Right renal pelvis (tissue), 4 donors: ENCODE measurements around the gene PODXL2. TPM values are rescaled to one million over a fixed set of nuclear protein-coding genes. Genes with fewer than 3 reads are reported as not detected.
"Not testable (repeated sequence)": the region's sequence is repeated elsewhere in the genome, so short reads cannot be mapped to it uniquely, and the experiment has no call there.

Experiments
- DNase-seq, 4 donors: peaks; one replicate each; pipeline ENCODE4 v3.0.0-alpha.2; 2013; ENCODE audit warnings: low read depth in 4 of 4, low spot score in 3 of 4, missing footprints in 1 of 4
- polyA plus RNA-seq, 4 donors: library from polyadenylated mRNA; unstranded; fragments of 120-200 nt; gene quantifications; one replicate each; pipeline ENCODE4 v1.2.1, GENCODE V29; 2013; ENCODE audit not compliant: insufficient read length in 4 of 4

The PODXL2 gene
- polyA plus RNA-seq, 4 donors, result 44.5 to 62.0 (median 49.1) TPM

- no peak for DNase-seq
These were observed 24.3 kb upstream of the PODXL2 start for GRCh38 chr3:127604546-127605165.

DNA sequence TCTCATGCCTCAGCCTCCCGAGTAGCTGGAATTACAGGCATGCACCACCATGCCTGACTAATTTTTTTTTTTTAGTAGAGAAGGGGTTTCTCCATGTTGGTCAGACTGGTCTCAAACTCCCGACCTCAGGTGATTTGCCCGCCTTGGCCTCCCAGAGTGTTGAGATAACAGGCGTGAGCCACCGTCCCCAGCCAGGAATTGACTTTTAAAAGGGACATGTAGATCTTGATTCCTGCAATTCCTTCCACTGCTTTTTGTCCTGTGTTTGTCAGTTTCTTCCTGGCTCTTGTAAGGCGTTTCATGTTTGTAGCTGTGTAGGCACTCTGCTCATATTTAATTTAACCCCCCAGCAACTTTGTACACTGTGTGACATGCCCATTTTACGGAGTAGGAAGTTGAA is 23.4 kb upstream of the PODXL2 start:
- DNase-seq, result not testable (repeated sequence)

DNA sequence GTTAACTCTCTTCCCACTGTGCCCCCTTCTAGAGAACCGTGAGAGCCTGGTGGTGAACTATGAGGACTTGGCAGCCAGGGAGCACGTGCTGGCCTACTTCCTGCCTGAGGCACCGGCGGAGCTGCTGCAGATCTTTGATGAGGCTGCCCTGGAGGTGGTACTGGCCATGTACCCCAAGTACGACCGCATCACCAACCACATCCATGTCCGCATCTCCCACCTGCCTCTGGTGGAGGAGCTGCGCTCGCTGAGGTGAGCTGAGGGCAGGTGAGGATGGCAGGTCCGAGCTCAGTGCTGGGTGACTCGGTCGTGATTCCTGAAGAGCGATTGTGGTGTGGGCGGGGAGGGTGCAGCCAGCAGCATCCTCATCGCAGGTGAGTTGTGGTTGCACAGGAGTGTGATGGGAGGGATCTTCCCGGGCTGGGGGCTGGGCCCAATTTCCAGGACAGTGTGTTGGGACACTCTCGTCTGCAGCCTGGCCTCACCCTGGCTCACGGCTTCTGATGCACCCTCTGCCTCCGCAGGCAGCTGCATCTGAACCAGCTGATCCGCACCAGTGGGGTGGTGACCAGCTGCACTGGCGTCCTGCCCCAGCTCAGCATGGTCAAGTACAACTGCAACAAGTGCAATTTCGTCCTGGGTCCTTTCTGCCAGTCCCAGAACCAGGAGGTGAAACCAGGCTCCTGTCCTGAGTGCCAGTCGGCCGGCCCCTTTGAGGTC is 22.7 kb upstream of the PODXL2 start:
- DNase-seq, result no peak

DNA sequence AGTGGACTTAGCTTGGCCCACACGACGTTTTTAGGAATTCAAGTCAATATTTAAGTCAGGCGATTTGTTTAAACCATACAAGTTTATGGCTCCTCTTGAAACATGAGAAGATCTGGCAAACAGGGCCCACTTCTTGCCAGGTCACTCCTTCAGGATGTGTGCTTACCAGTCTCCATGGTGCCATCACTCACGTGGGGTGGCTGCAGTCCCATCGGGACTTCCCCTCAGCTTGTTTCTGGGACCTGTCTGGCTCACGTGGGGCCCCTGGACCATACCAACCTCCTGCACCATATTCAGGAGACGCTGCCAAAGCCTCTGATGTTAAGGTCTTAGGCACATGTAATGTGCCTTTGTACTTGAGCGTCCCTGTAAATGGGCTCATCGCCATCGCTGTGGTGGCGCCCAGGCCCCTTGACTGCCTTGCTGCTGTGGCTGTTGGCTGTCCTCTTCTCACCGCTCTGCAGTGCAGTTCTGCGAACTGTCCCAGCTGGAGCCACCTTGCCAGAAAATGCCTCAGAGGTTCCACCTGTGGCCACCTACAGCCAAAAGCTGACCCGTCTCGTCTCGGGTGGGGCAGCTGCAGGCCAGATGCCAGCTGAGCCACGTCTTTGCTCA is 21.9 kb upstream of the PODXL2 start:
- no peak for DNase-seq

- no peak for DNase-seq
These were observed 21.2 kb upstream of the PODXL2 start for GRCh38 chr3:127607675-127608361.

DNA sequence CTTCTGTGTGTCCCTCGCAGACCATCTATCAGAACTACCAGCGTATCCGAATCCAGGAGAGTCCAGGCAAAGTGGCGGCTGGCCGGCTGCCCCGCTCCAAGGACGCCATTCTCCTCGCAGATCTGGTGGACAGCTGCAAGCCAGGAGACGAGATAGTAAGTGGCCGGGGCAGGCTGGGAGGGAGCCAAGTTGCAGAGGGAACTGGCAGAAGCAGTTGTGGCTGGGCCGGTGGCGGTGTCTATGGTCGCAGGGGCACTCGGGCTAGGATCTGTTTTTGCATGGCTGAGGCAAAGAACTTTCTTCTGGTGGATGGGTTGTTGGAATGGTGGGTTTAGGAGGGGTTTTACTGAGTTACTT is 20.6 kb upstream of the PODXL2 start:
- DNase-seq, result no peak

DNA sequence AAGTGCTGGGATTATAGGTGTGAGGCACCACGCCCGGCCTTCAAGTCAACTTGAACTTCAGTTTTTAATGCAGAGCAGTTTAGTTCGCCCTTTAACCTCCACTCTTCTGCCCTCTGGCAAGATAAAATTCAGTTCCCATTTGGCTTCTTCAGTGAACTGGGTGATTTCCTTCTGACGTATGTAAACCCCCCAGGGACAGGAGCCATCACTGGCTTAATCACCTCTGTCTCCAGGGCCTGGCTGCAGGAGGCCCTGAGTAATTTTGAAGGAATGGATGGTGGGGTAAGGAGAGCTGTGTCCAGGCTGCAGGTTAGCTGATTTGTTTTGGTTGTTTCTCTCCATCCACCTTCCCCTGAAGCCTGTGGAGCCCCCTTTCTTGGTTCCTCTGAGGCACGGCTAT is 18.9 kb upstream of the PODXL2 start:
- DNase-seq, result no peak

- no peak for DNase-seq
These were observed 17.7 kb upstream of the PODXL2 start for GRCh38 chr3:127611251-127611650.

- DNase-seq, result no peak
These were observed 16.0 kb upstream of the PODXL2 start for GRCh38 chr3:127612966-127613365.

GRCh38 chr3:127613406-127613805 is 15.6 kb upstream of the PODXL2 start:
- DNase-seq, result no peak

DNA sequence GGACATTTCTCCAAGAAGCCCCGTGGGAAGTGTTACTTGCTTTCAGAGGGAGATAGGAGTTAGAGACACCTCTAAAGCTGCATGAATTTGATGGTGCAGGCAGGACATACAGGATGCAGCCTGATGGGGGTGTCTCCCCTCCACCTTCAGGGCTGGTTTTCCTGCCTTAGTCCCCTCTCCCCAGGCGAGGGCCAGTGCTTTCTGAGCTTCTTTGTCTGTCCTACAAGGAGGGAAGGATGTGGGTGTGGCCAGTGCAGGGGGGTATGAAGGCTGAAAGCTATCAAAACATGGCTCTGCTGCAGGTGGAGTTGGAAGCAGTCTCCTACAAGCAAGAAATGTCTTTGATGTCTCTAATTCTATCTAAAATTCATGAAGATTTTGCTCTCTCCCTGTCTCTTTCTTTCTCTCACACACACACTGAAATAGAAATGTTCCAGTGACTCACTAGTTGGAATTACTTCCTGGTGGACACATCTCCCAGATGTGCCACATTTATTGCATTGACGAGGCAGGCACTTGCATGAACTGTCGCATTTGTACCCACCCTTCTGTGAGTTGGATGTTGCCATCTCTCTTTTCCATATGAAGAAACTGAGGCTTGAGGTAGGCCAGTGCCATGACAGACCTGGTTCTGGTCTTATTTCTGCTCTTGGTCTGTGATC is 13.9 kb upstream of the PODXL2 start:
- DNase-seq, result no peak

DNA sequence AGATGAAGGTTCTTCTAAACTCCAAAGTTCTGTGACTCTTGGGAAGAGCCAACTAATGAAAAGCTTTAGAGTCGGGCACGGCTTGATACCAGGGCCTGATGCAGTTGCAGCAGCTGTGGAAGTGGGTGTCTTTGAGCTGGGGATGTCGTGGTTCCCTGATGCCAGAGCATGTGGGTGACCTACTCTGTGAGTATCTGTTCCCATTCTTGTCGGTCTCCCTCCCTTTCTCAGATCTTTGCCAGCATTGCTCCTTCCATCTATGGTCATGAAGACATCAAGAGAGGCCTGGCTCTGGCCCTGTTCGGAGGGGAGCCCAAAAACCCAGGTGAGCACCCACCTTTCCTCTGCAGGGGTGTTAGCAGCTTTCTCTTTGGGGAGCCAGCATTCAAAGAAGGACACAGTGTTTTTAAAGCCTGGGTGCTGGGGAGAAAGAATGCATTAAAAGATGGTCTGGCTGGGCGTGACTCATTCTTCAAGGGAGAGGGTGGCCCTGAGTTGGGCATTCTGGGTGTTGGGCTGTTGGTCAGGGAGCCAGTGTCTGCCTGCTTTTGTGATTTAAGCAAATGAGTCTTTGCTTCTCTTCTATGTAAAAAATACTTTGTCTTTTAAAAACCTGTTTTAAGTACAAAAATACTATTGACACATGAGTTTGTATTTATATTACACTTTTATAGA is 13.2 kb upstream of the PODXL2 start:
- no peak for DNase-seq

DNA sequence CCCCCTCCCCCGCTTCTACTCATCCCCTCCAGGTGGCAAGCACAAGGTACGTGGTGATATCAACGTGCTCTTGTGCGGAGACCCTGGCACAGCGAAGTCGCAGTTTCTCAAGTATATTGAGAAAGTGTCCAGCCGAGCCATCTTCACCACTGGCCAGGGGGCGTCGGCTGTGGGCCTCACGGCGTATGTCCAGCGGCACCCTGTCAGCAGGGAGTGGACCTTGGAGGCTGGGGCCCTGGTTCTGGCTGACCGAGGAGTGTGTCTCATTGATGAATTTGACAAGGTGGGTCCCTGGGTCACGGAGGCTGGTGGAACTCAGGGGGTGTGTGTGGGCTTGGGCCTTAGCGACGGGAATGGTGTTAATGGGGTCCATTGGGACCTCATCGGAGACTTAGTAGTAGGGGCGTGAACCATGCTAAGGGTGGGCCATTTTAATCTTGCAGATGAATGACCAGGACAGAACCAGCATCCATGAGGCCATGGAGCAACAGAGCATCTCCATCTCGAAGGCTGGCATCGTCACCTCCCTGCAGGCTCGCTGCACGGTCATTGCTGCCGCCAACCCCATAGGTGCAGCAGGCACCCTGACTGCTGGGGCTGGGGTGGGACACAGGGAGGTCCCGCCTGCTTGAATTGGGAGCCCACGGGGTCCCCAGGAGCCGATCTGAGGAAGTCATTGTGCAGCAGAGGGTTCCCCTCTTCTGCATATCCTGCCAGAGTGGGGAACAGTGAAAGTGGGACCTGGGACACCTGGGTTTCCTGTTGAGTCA is 12.0 kb upstream of the PODXL2 start:
- DNase-seq, result no peak

GRCh38 chr3:127618891-127619290 is 10.1 kb upstream of the PODXL2 start:
- no peak for DNase-seq

DNA sequence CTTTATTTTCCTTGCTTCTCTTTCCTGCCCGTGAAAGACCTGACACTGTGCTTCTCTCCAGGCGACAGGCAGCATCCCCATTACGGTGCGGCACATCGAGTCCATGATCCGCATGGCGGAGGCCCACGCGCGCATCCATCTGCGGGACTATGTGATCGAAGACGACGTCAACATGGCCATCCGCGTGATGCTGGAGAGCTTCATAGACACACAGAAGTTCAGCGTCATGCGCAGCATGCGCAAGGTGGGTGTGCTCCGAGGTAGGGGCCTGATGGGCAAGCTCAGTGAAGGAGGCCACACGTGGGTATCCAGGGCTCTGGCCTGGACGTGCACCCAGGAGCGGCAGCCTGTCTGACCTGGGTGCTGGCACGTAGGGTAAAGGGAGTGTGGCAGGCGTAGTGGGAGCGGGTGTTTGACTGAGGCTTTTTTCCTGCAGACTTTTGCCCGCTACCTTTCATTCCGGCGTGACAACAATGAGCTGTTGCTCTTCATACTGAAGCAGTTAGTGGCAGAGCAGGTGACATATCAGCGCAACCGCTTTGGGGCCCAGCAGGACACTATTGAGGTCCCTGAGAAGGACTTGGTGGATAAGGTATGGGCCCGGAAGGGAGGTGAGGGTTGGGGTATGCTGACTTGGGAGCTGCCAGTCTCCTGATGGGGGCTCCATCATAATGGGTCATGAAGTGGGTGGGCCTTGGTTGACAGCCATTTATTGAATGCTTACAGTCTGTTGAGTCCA is 8.2 kb upstream of the PODXL2 start:
- no peak for DNase-seq

- DNase-seq, result no peak
These were observed 7.0 kb upstream of the PODXL2 start for GRCh38 chr3:127622031-127622430.

- DNase-seq, result no peak
These were observed 6.0 kb upstream of the PODXL2 start for GRCh38 chr3:127622772-127623576.

GRCh38 chr3:127624063-127624462 is 4.9 kb upstream of the PODXL2 start:
- DNase-seq, result no peak
